ENCODE data around the gene CHST11.

The CHST11 gene

DNA sequence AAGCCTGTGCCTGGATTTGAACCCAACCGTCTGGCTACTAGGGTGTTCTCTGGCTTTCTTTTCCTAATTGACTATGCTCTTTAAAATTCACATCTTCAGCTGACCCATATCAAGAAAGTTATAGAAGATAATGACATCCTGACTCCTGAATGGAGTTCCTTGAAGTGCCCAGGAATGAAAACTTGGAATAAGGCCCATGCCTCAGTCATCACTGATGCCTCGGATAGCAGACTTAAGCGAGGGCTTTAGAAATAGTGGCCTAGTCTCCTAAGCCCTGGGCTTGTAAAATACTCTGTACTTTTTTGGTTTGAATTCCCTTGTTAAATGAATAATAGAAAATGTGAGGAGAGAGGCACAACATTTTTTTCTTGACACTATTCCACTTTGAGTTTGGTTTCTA is 39.0 kb downstream of the CHST11 start:
- TF ChIP-seq, protein P1, sequence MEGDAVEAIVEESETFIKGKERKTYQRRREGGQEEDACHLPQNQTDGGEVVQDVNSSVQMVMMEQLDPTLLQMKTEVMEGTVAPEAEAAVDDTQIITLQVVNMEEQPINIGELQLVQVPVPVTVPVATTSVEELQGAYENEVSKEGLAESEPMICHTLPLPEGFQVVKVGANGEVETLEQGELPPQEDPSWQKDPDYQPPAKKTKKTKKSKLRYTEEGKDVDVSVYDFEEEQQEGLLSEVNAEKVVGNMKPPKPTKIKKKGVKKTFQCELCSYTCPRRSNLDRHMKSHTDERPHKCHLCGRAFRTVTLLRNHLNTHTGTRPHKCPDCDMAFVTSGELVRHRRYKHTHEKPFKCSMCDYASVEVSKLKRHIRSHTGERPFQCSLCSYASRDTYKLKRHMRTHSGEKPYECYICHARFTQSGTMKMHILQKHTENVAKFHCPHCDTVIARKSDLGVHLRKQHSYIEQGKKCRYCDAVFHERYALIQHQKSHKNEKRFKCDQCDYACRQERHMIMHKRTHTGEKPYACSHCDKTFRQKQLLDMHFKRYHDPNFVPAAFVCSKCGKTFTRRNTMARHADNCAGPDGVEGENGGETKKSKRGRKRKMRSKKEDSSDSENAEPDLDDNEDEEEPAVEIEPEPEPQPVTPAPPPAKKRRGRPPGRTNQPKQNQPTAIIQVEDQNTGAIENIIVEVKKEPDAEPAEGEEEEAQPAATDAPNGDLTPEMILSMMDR (IDR thresholded peaks at IDR 0.05; ENCODE audit: low read depth, low read length, poor library complexity, severe bottlenecking): no peak
- no peak for TF ChIP-seq EZH2phosphoT487 (IDR thresholded peaks at IDR 0.05; ENCODE audit: borderline replicate concordance, low read length)
- no peaks in the 10 kb centered on the region for H3K36me3 ChIP-seq (ENCODE audit: control insufficient read depth, low read length)
- 0 out of 2 replicates have a peak, but pooled peaks cover 2% of the 10 kb centered on the region for H4K20me1 ChIP-seq (ENCODE audit: control insufficient read depth, insufficient read depth, low read depth, low read length)
- H3K4me2 ChIP-seq (ENCODE audit: low read length): no peak overlapping the region
- H3K79me2 ChIP-seq (ENCODE audit: control insufficient read depth, low read length): peaks cover 6% of the 10 kb centered on the region
- no peaks in the 10 kb centered on the region for H3K9me2 ChIP-seq (replicated peaks; ENCODE audit: control insufficient read depth, low read length)
- H3F3A ChIP-seq (ENCODE audit: control insufficient read depth, insufficient read depth): no peaks in the 10 kb centered on the region
- no peak overlapping the region for H3K27ac ChIP-seq (ENCODE audit: low read depth, low read length)
- H3K27me3 ChIP-seq (ENCODE audit: control insufficient read depth, low read length): no peaks in the 10 kb centered on the region
- peaks cover 53% of the 10 kb centered on the region for H3K4me1 ChIP-seq (ENCODE audit: control insufficient read depth, low read length)
- no peaks in the 10 kb centered on the region for H3K9me3 ChIP-seq (ENCODE audit: control insufficient read depth, insufficient read depth, low read length)
- H3K4me3 ChIP-seq (ENCODE audit: low read length): no peak overlapping the region

DNA sequence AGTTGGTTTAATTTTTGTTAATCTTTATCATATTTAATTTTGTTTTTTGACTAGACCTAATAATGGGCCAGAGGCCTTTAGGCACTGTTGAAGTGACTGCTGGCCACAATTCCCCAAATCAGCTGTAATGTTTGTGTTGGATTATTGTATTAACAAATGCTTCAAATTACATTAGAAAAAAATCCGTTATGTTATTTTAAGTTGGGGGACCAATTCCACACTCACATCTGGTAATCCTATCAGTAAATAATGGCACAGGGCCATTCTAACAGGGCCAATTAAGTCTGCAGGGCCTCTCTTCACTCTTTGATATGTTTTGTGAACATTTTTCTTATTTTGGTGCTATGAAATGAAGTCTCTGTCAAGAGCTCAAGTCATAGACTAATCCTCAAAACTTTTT is 39.6 kb downstream of the CHST11 start:
- Histone ChIP-seq H4K20me1 (ENCODE audit: control insufficient read depth, insufficient read depth, low read depth, low read length) (0 out of 2 replicates have a peak, but pooled peaks cover 2% of the 10 kb centered on the region), H3K9me3 (ENCODE audit: control insufficient read depth, insufficient read depth, low read length) (no peaks in the 10 kb centered on the region), H3K4me3 (ENCODE audit: low read length) (no peak overlapping the region), H3K9me2 (replicated peaks; ENCODE audit: control insufficient read depth, low read length) (no peaks in the 10 kb centered on the region), H3K4me2 (ENCODE audit: low read length) (no peak overlapping the region), H3K36me3 (ENCODE audit: control insufficient read depth, low read length) (no peaks in the 10 kb centered on the region), H3F3A (ENCODE audit: control insufficient read depth, insufficient read depth) (no peaks in the 10 kb centered on the region), H3K27me3 (ENCODE audit: control insufficient read depth, low read length) (no peaks in the 10 kb centered on the region), H3K79me2 (ENCODE audit: control insufficient read depth, low read length) (peaks cover 6% of the 10 kb centered on the region), H3K27ac (ENCODE audit: low read depth, low read length) (no peak overlapping the region), H3K4me1 (ENCODE audit: control insufficient read depth, low read length) (peaks cover 47% of the 10 kb centered on the region)
- TF ChIP-seq EZH2phosphoT487 (IDR thresholded peaks at IDR 0.05; ENCODE audit: borderline replicate concordance, low read length): no peak
- TF ChIP-seq, protein P1 (IDR thresholded peaks at IDR 0.05; ENCODE audit: low read depth, low read length, poor library complexity, severe bottlenecking): no peak

DNA sequence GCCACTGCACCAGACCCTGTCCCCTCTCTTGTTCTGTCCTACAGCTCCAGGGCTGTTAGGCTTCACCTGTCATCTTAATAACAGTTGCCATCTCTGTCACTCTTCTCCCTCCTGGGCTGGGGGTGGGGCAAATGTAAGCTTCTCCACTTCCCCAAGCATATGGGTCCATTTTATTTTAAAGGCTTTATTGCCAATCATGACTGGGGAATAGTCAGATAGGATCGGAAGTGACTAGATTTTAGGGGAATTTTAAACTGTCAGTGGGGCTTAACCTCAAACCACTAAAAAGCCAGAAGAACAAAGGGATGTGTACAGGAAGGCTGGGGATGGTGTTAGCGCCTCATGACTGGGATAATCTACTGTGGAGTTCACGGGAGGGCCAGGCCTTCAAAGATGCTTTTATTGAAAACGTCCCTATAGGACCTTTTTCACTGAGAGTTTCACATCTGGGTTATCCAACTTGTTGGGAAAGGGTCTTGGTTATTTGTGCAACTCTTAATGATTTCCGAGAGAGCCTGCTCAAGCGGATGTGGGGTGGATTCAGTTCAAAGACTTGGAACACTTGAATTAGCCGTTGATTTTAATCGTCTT is 41.6 kb downstream of the CHST11 start:
- Histone ChIP-seq H3K4me1 (ENCODE audit: control insufficient read depth, low read length) (peaks cover 50% of the 10 kb centered on the region), H4K20me1 (ENCODE audit: control insufficient read depth, insufficient read depth, low read depth, low read length) (0 out of 2 replicates have a peak, but pooled peaks cover 1% of the 10 kb centered on the region), H3K9me2 (replicated peaks; ENCODE audit: control insufficient read depth, low read length) (no peaks in the 10 kb centered on the region), H3K79me2 (ENCODE audit: control insufficient read depth, low read length) (peaks cover 2% of the 10 kb centered on the region; the same call in 1 of the 2 replicates), H3K4me2 (ENCODE audit: low read length) (no peak overlapping the region), H3K36me3 (ENCODE audit: control insufficient read depth, low read length) (no peaks in the 10 kb centered on the region), H3K4me3 (ENCODE audit: low read length) (no peak overlapping the region), H3K27ac (ENCODE audit: low read depth, low read length) (no peak overlapping the region), H3K9me3 (ENCODE audit: control insufficient read depth, insufficient read depth, low read length) (no peaks in the 10 kb centered on the region), H3K27me3 (ENCODE audit: control insufficient read depth, low read length) (no peaks in the 10 kb centered on the region), H3F3A (ENCODE audit: control insufficient read depth, insufficient read depth) (no peaks in the 10 kb centered on the region)
- no peak for TF ChIP-seq EZH2phosphoT487 (IDR thresholded peaks at IDR 0.05; ENCODE audit: borderline replicate concordance, low read length)
- TF ChIP-seq, protein P1 (IDR thresholded peaks at IDR 0.05; ENCODE audit: low read depth, low read length, poor library complexity, severe bottlenecking): no peak

All from DOHH2 (cell line).